AG04449 (cell line): ENCODE results near the gene SLC4A1AP.

Experiments
- CTCF ChIA-PET: fragments of 350-600 bp; formaldehyde crosslinking; extraction: SDS; loops from one replicate; lab custom pipeline; 2021; ENCODE audit warnings: antibody characterized with exemption; lab: Yijun Ruan, JAX
- POLR2A ChIA-PET: fragments of 400-600, 350-600 bp; formaldehyde crosslinking; extraction: SDS; loops from one replicate; lab custom pipeline; 2020; ENCODE audit warnings: antibody characterized with exemption, inconsistent platforms; lab: Yijun Ruan, JAX
- DNase-seq: peaks from one replicate; pipeline ENCODE4 v3.0.0-alpha.2; 2010; ENCODE audit warnings: low read depth, low spot score
- H3K4me3 ChIP-seq: 2 replicates; pipeline ENCODE4 v1.5.1; 2011; ENCODE audit warnings: low read depth, mild to moderate bottlenecking, control low read depth, low read length
- CTCF ChIP-seq: IDR thresholded peaks from one replicate; pipeline ENCODE4 v1.5.1; 2011; ENCODE audit warnings: mild to moderate bottlenecking, moderate library complexity, low read length, control low read depth, inconsistent platforms; ENCODE audit not compliant: insufficient read depth; ENCODE audit errors: missing control alignments

Gene SLC4A1AP

GRCh38 chr2:27652341-27652740 is 11.3 kb upstream of the SLC4A1AP start:
- no peak overlapping the region for H3K4me3 ChIP-seq
- TF ChIP-seq CTCF: no peak
- POLR2A ChIA-PET: no interaction called here
- DNase-seq: no peak
- CTCF ChIA-PET: interaction anchor here (2.3 kb wide), 1 partner anchor 31 kb away, joined by 6 read pairs; no protein-coding TSS in a partner anchor

DNA sequence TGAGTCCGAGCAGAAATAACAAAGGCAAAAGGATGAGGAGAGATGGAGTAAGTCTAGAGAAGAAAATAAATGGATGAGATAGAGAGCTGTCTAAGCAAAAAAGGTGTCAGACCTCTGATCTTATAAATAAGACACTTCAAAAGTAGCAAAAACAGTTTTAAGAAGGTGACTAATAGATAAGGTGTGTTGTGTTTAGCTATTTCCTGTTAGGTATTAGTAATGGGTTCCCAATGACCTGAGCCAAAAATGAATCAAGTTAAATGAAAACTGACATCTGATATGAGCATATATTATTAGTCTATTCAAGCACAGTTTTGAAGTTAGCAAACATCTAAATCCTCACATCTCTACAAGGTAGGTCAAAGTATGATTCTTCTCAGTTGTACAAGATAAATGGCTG is 10.9 kb upstream of the SLC4A1AP start:
- ChIA-PET POLR2A (no interaction called here), CTCF (interaction anchor here (2.3 kb wide), 1 partner anchor 30 kb away, joined by 6 read pairs; no protein-coding TSS in a partner anchor)
- no peak for DNase-seq
- H3K4me3 ChIP-seq: no peak overlapping the region
- no peak for TF ChIP-seq CTCF

DNA sequence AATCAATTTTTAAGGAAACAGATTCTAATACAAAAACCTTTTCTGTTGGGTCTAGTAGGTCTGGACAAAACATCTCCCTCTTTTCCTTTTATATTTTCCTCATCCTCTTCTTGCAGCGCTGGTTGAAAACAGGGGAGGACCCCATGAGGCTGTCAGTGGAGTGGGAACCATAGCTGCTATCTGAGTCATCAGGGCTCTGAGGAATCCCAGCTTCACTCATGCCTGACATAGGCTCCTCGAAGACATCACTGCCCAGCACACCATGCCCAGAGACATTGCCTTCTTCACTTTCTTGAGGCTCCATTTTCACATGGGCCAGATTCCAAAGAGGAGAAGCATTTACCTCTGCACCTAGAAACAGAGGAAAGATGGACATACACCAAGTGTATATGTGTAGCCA is 10.3 kb upstream of the SLC4A1AP start:
- no peak for TF ChIP-seq CTCF
- H3K4me3 ChIP-seq: no peak overlapping the region
- CTCF ChIA-PET: interaction anchor here (2.3 kb wide), 1 partner anchor 30 kb away, joined by 6 read pairs; no protein-coding TSS in a partner anchor
- POLR2A ChIA-PET: interaction anchor here (0.6 kb wide), 1 partner anchor 14 kb away, joined by 4 read pairs; no protein-coding TSS in a partner anchor
- DNase-seq: no peak

DNA sequence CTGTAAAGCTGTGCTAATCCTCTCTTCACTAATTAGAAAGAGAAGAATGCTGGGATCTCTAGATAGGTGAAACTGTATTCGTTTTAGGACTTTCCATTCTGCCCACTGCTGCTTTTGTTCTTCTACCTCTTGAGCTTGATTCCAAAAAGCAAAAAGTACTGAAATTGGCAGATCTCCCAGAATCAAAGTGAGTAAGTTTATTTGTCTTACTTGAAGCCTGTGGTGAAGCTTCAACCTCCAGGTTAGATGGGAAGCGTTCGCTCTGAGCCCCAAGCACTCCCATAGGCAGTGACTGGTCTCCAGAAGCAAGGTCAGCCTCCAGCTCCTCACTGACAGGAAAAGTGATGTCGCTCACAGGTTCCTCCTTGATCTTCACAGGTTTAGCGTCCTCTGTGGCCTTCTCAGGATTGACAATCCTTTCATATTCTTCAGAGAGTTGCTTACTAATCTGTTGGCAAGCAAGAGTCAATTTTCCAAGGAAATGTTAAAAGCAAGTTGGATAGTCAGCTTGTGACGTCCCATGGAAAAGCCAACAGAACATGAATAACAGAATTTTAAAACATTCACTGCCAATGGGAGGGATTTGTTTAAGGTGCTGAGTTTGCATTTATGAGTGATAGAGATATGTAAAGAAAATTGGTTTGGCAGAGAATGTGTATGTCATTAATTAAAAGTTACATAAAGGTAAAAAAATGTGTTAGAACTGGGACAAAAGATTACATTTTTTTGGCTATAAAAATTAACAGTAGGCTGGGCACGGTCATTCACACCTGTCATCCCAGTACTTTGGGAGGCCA is 8.3 kb upstream of the SLC4A1AP start:
- no peak for TF ChIP-seq CTCF
- no peak overlapping the region for H3K4me3 ChIP-seq
- no peak for DNase-seq
- CTCF ChIA-PET: interaction anchor here (2.7 kb wide), 1 partner anchor 28 kb away, joined by 13 read pairs; no protein-coding TSS in a partner anchor
- POLR2A ChIA-PET: interaction anchor here (1.4 kb wide), 1 partner anchor 8 kb away, joined by 3 read pairs; the partner anchor contains the start of genes SLC4A1AP and SUPT7L

DNA sequence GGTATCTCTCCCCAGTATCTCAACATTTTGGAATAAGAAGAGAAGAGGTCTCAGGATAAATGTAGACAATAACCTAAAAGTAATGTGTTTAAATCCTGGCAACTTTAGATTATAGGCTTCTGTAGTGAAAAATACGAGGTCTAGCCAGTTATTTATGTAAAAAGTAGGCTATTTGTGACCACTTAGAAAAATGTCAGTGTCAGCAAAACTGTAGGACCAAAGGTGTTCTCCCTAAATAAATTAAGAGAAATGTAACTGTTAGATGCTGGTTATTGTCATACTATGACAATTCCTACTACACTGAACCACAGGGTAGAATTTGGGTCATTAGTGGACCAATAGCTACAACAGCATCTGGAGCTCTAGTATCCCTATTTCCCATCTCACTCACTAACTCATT is 2.3 kb upstream of the SLC4A1AP start:
- ChIA-PET POLR2A (no interaction called here), CTCF (interaction anchor here (2.3 kb wide), 1 partner anchor 22 kb away, joined by 8 read pairs; no protein-coding TSS in a partner anchor)
- no peak overlapping the region for H3K4me3 ChIP-seq
- no peak for TF ChIP-seq CTCF
- no peak for DNase-seq

GRCh38 chr2:27664154-27664574 is 475 bp downstream of the SLC4A1AP start:
- POLR2A ChIA-PET: interaction anchor here (1.3 kb wide), 2 partner anchors 18 to 295 kb away, joined by 3 to 7 read pairs; partner anchors contain the start of gene EIF2B4
- peak overlapping the region; percentile 97 for H3K4me3 ChIP-seq
- CTCF ChIA-PET: interaction anchor here (0.7 to 7.1 kb wide), 5 partner anchors 13 to 254 kb away, joined by 3 to 74 read pairs (median 4); partner anchors contain the start of gene PPM1G
- DNase-seq: no peak
- TF ChIP-seq CTCF: no peak
